Endodermal cell (in vitro differentiated cells): ENCODE results near the gene SNAP29. TPM values are rescaled to one million over a fixed set of nuclear protein-coding genes. Genes with fewer than 3 reads are reported as not detected.
"Not testable (repeated sequence)": the region's sequence is repeated elsewhere in the genome, so short reads cannot be mapped to it uniquely, and the experiment has no call there.

Experiments
- DNase-seq: peaks from one replicate; pipeline ENCODE4 v3.0.0-alpha.2; 2017
- H3K27ac ChIP-seq: 2 replicates; pipeline ENCODE4 v1.5.1; 2013; ENCODE audit warnings: mild to moderate bottlenecking, low read depth, low read length, moderate library complexity
- H3K27me3 ChIP-seq: 2 replicates; pipeline ENCODE4 v1.6.1; 2013; ENCODE audit warnings: mild to moderate bottlenecking, low read length, moderate library complexity; ENCODE audit not compliant: insufficient read depth, control insufficient read depth, poor library complexity, severe bottlenecking
- H3K36me3 ChIP-seq: 2 replicates; pipeline ENCODE4 v1.7.0; 2013; ENCODE audit warnings: mild to moderate bottlenecking, low read length, moderate library complexity; ENCODE audit not compliant: control insufficient read depth, insufficient read depth
- H3K4me1 ChIP-seq: one replicate; pipeline ENCODE4 v1.7.0; 2013; ENCODE audit warnings: low read length; ENCODE audit not compliant: control insufficient read depth, insufficient read depth
- H3K4me3 ChIP-seq: 2 replicates; pipeline ENCODE4 v1.5.1; 2013; ENCODE audit warnings: mild to moderate bottlenecking, low read length, moderate library complexity
- H3K9ac ChIP-seq: 2 replicates; pipeline ENCODE4 v1.6.1; 2013; ENCODE audit warnings: mild to moderate bottlenecking, low read length, moderate library complexity; ENCODE audit not compliant: poor library complexity, severe bottlenecking; ENCODE audit errors: extremely low read depth
- H3K9me3 ChIP-seq: 2 replicates; pipeline ENCODE4 v1.6.1; 2013; ENCODE audit warnings: mild to moderate bottlenecking, low read length, moderate library complexity; ENCODE audit not compliant: control insufficient read depth
- H3K27ac Mint-ChIP-seq: 2 replicates; pipeline ENCODE4 v1.8.0; 2020; ENCODE audit warnings: mixed read lengths
- H3K27me3 Mint-ChIP-seq: 2 replicates; pipeline ENCODE4 v1.8.0; 2021; ENCODE audit warnings: mild to moderate bottlenecking, mixed read lengths; ENCODE audit not compliant: insufficient read depth
- H3K36me3 Mint-ChIP-seq: 2 replicates; pipeline ENCODE4 v1.8.0; 2020; ENCODE audit warnings: low read depth, mixed read lengths
- H3K4me1 Mint-ChIP-seq: 2 replicates; pipeline ENCODE4 v1.8.0; 2020; ENCODE audit warnings: mixed read lengths
- H3K4me3 Mint-ChIP-seq: 2 replicates; pipeline ENCODE4 v1.8.0; 2020; ENCODE audit warnings: mild to moderate bottlenecking, moderate library complexity, mixed read lengths
- H3K9me3 Mint-ChIP-seq: 2 replicates; pipeline ENCODE4 v1.8.0; 2020; ENCODE audit warnings: mild to moderate bottlenecking, mixed read lengths
- CTCF ChIP-seq: fragments of 200-600 bp; sonication (generic); conservative IDR thresholded peaks from 2 replicates; pipeline ENCODE4 v1.5.0; 2021; ENCODE audit warnings: antibody characterized with exemption, mild to moderate bottlenecking
- WGBS, 2 experiments: methylation state at CpG; one replicate each; pipeline versions ENCODE4 v1.1.5 to v1.1.7; 2013; ENCODE audit warnings: missing lambda C conversion rate in 2 of 2, mixed read lengths in 1 of 2; ENCODE audit not compliant: insufficient coverage in 1 of 2, insufficient read length in 1 of 2; 5-methylcytosine and 5-hydroxymethylcytosine counted together
- total RNA-seq, 2 donors: library from RNA; stranded (reverse); fragmentation: NEBNext Ultra II Directional in 1 of 2; extraction: Animal tissue kit (Norgen Biotek cat#: 25700) in 1 of 2; gene quantifications; 2 replicates in 1 of 2; 3 replicates in 1 of 2; pipeline ENCODE4 v1.2.1, GENCODE V29; 2021

Gene SNAP29
- total RNA-seq, 2 donors from 2014 or later, result 16.5 to 21.8 TPM

- H3K27me3 Mint-ChIP-seq, result no peaks in the 10 kb centered on the region
- no peak overlapping the region for H3K27ac ChIP-seq
Observed at GRCh38 chr22:20931126-20931654, 72.4 kb downstream of the SNAP29 start.

GRCh38 chr22:20933910-20934309, 75.1 kb downstream of the SNAP29 start:
- no peak for TF ChIP-seq CTCF
- Mint-ChIP-seq H3K9me3 (no peaks in the 10 kb centered on the region), H3K36me3 (peaks cover 62% of the 10 kb centered on the region), H3K27me3 (no peaks in the 10 kb centered on the region), H3K4me1 (peaks cover 14% of the 10 kb centered on the region), H3K27ac (no peak overlapping the region), H3K4me3 (no peak overlapping the region)
- no peak overlapping the region for H3K27ac ChIP-seq
- H3K36me3 ChIP-seq, result peaks cover 68% of the 10 kb centered on the region
- DNase-seq, result peak; percentile 7
- no peaks in the 10 kb centered on the region for H3K27me3 ChIP-seq
- no peak overlapping the region for H3K9ac ChIP-seq
- no peaks in the 10 kb centered on the region for H3K9me3 ChIP-seq
- no peak overlapping the region for H3K4me3 ChIP-seq
- 97 to 100% methylated on average over 5 to 7 of the region's 7 CpGs for WGBS, 2 experiments
- H3K4me1 ChIP-seq, result no peaks in the 10 kb centered on the region

More at GRCh38 chr22:20931126-20931654, 72.4 kb downstream of the SNAP29 start:
- Mint-ChIP-seq H3K4me1 (peaks cover 5% of the 10 kb centered on the region), H3K9me3 (no peaks in the 10 kb centered on the region), H3K27ac (no peak overlapping the region), H3K36me3 (peaks cover 48% of the 10 kb centered on the region), H3K4me3 (no peak overlapping the region)
- no peak overlapping the region for H3K9ac ChIP-seq
- H3K9me3 ChIP-seq, result no peaks in the 10 kb centered on the region
- no peak for TF ChIP-seq CTCF
- H3K27me3 ChIP-seq, result no peaks in the 10 kb centered on the region
- H3K4me3 ChIP-seq, result no peak overlapping the region
- DNase-seq, result peak; percentile 17
- peaks cover 49% of the 10 kb centered on the region for H3K36me3 ChIP-seq
- 60 to 94% methylated on average over 1 to 4 of the region's 4 CpGs for WGBS, 2 experiments
- no peaks in the 10 kb centered on the region for H3K4me1 ChIP-seq

- H3K36me3 ChIP-seq, result peaks cover 64% of the 10 kb centered on the region
- Mint-ChIP-seq H3K36me3 (peaks cover 61% of the 10 kb centered on the region), H3K4me1 (peaks cover 14% of the 10 kb centered on the region)
- H3K27ac Mint-ChIP-seq, H3K4me3 ChIP-seq, DNase-seq, H3K9ac ChIP-seq, H3K27me3 ChIP-seq, H3K4me1 ChIP-seq, H3K9me3 Mint-ChIP-seq, H3K4me3 Mint-ChIP-seq, H3K27me3 Mint-ChIP-seq, H3K9me3 ChIP-seq, H3K27ac ChIP-seq: not testable (repeated sequence)
- WGBS, 2 experiments, result 95 to 100% methylated on average over 5 to 9 of the region's 9 CpGs
Observed at GRCh38 chr22:20935049-20935448, 76.2 kb downstream of the SNAP29 start.

- H3K36me3 ChIP-seq, result peaks cover 62% of the 10 kb centered on the region
- H3K4me1 Mint-ChIP-seq, result peaks cover 14% of the 10 kb centered on the region
- H3K9me3 ChIP-seq, H3K9me3 Mint-ChIP-seq, H3K4me1 ChIP-seq, H3K4me3 ChIP-seq, H3K27ac ChIP-seq, H3K9ac ChIP-seq, H3K4me3 Mint-ChIP-seq, H3K27me3 ChIP-seq, H3K27me3 Mint-ChIP-seq, DNase-seq: not testable (repeated sequence)
- peaks cover 56% of the 10 kb centered on the region for H3K36me3 Mint-ChIP-seq
- H3K27ac Mint-ChIP-seq, result peak overlapping the region; percentile 55
- WGBS, 2 experiments, result 95 to 96% methylated on average over 7 to 11 of the region's 11 CpGs
Observed at GRCh38 chr22:20935780-20936539, 77.2 kb downstream of the SNAP29 start.
